Endothelial cell of umbilical vein (primary cell): ENCODE results near the gene SLC6A7. TPM values are rescaled to one million over a fixed set of nuclear protein-coding genes. Genes with fewer than 3 reads are reported as not detected.

Experiments used
- BruUV-seq: library from RNA; stranded (reverse); fragments of 400-500 nt; replicated peaks from 2 replicates; lab custom pipeline; 2021; lab: Mats Ljungman, UMichigan
- CTCF ChIA-PET: fragments of 300-600, 350-600 bp; sonication (Branson Sonifier 250); formaldehyde crosslinking; loops from one replicate; lab custom pipeline; 2021; ENCODE audit warnings: antibody characterized with exemption, inconsistent platforms; lab: Charles Lee
- POLR2A ChIA-PET: fragments of 300-600, 350-600 bp; sonication (Branson Sonifier 250); formaldehyde crosslinking; loops from one replicate; lab custom pipeline; 2021; ENCODE audit warnings: antibody characterized with exemption, inconsistent platforms; lab: Charles Lee
- DNase-seq: peaks from one replicate; pipeline ENCODE4 v3.0.0-alpha.2; 2011; ENCODE audit warnings: low read depth, low spot score
- FAIRE-seq: peaks from 2 replicates; lab custom pipeline; 2011; peaks lifted over from hg19 to GRCh38; lab: Jason Lieb, UNC
- H2AFZ ChIP-seq: 2 replicates; pipeline ENCODE4 v1.6.0; 2012; ENCODE audit warnings: low read depth, low read length, control low read depth, inconsistent platforms
- H3K27ac ChIP-seq: 2 replicates; pipeline ENCODE4 v1.5.1; 2011; ENCODE audit warnings: low read depth, mild to moderate bottlenecking, control low read depth, low read length, moderate library complexity; ENCODE audit not compliant: insufficient read depth
- H3K27me3 ChIP-seq, 2 experiments: 2 replicates each; pipeline versions ENCODE4 v1.6.0 to v1.6.1; 2011; ENCODE audit warnings: low read length in 2 of 2, mixed read lengths in 1 of 2; ENCODE audit not compliant: control insufficient read depth in 2 of 2, insufficient read depth in 2 of 2
- H3K36me3 ChIP-seq, 2 experiments: 2 replicates in 1 of 2; 3 replicates in 1 of 2; pipeline ENCODE4 v1.5.1; 2011; ENCODE audit warnings: low read length in 2 of 2, mild to moderate bottlenecking in 1 of 2, moderate library complexity in 1 of 2; ENCODE audit not compliant: control insufficient read depth in 2 of 2, insufficient read depth in 2 of 2; ENCODE audit errors: extremely low read depth in 1 of 2
- H3K4me1 ChIP-seq: 3 replicates; pipeline ENCODE4 v1.5.1; 2011; ENCODE audit warnings: mild to moderate bottlenecking, low read length; ENCODE audit not compliant: control insufficient read depth, insufficient read depth; ENCODE audit errors: extremely low read depth
- H3K4me2 ChIP-seq: 2 replicates; pipeline ENCODE4 v1.6.1; 2011; ENCODE audit warnings: low read length, control low read depth, mixed read lengths; ENCODE audit not compliant: insufficient read depth
- H3K4me3 ChIP-seq, 3 experiments: fragments of 200-600 bp in 1 of 3; sonication (generic), shearing (Covaris generic) in 1 of 3; replicated peaks in 1 of 3; 2 replicates each; pipeline ENCODE4 v1.5.1; 2011 to 2016; ENCODE audit warnings: control low read depth in 3 of 3, low read length in 3 of 3, mild to moderate bottlenecking in 2 of 3, inconsistent platforms in 1 of 3, low read depth in 1 of 3, moderate library complexity in 1 of 3; ENCODE audit not compliant: insufficient read depth in 1 of 3
- H3K79me2 ChIP-seq: 2 replicates; pipeline ENCODE4 v1.6.0; 2012; ENCODE audit warnings: low read length, inconsistent platforms; ENCODE audit not compliant: control insufficient read depth, insufficient read depth
- H3K9ac ChIP-seq: replicated peaks from 2 replicates; pipeline ENCODE3; 2011; ENCODE audit warnings: low read length, control low read depth; ENCODE audit not compliant: insufficient read depth; ENCODE audit errors: extremely low read depth
- H3K9me1 ChIP-seq: replicated peaks from 3 replicates; pipeline ENCODE4 v1.6.0; 2011; ENCODE audit warnings: mild to moderate bottlenecking, low read length; ENCODE audit not compliant: control insufficient read depth, insufficient read depth; ENCODE audit errors: extremely low read depth
- H3K9me3 ChIP-seq: replicated peaks from 2 replicates; pipeline ENCODE4 v1.5.1; 2012; ENCODE audit warnings: low read length, inconsistent platforms; ENCODE audit not compliant: control insufficient read depth, insufficient read depth
- H4K20me1 ChIP-seq: replicated peaks from 2 replicates; pipeline ENCODE3; 2011; ENCODE audit warnings: mild to moderate bottlenecking, low read length; ENCODE audit not compliant: control insufficient read depth, insufficient read depth; ENCODE audit errors: extremely low read depth
- CTCF ChIP-seq, 2 donors: IDR thresholded peaks; 1 replicate in 1 of 2; 2 replicates in 1 of 2; pipeline ENCODE4 v1.5.1; 2011; ENCODE audit warnings: low read length in 2 of 2, mild to moderate bottlenecking in 2 of 2, moderate library complexity in 2 of 2, control low read depth in 1 of 2, inconsistent platforms in 1 of 2, low read depth in 1 of 2; ENCODE audit not compliant: insufficient read depth in 1 of 2; ENCODE audit errors: extremely low read depth in 1 of 2
- EZH2 ChIP-seq: IDR thresholded peaks from 2 replicates; pipeline ENCODE4 v1.6.1; 2012; ENCODE audit warnings: borderline replicate concordance, low read depth, mild to moderate bottlenecking, moderate library complexity, low read length, inconsistent platforms; ENCODE audit not compliant: severe bottlenecking
- FOS ChIP-seq: IDR thresholded peaks from 2 replicates; pipeline ENCODE4 v1.6.1; 2011; ENCODE audit warnings: mild to moderate bottlenecking, low read length, moderate library complexity, borderline replicate concordance; ENCODE audit not compliant: insufficient read depth
- GATA2 ChIP-seq: IDR thresholded peaks from 2 replicates; pipeline ENCODE4 v1.7.0; 2011; ENCODE audit warnings: low read depth, mild to moderate bottlenecking, moderate library complexity, mixed read lengths, low read length; ENCODE audit not compliant: insufficient read length, insufficient read depth
- JUN ChIP-seq: IDR thresholded peaks from 2 replicates; pipeline ENCODE4 v1.6.1; 2011; ENCODE audit warnings: borderline replicate concordance, low read depth; ENCODE audit not compliant: insufficient read length, insufficient read depth
- MAX ChIP-seq: IDR thresholded peaks from 2 replicates; pipeline ENCODE4 v1.6.1; 2011; ENCODE audit not compliant: insufficient read depth, insufficient read length
- MYC ChIP-seq: IDR thresholded peaks from one replicate; pipeline ENCODE4 v1.6.1; 2011; ENCODE audit warnings: mild to moderate bottlenecking, low read depth, low read length
- POLR2A ChIP-seq: IDR thresholded peaks from 2 replicates; pipeline ENCODE4 v1.6.1; 2012; ENCODE audit warnings: low read depth, mild to moderate bottlenecking, control low read depth, low read length
- POLR2AphosphoS5 ChIP-seq: IDR thresholded peaks from 2 replicates; pipeline ENCODE4 v1.6.1; 2012; ENCODE audit warnings: low read depth, mild to moderate bottlenecking, control low read depth, low read length, moderate library complexity; ENCODE audit not compliant: insufficient read depth
- dilution Hi-C: fragments of 300-500 bp; cut with MboI; formaldehyde crosslinking; loops from one replicate; pipeline ENCODE4 v1.15.0; 2019; ENCODE audit warnings: low sequenced_read_pairs; ENCODE audit not compliant: extremely low pct_ligation_motif_present
- intact Hi-C: fragments of 100-400 bp; cut with micrococcal nuclease; formaldehyde crosslinking; loops from one replicate; pipeline ENCODE4 v1.10.0; 2022
- polyA plus RNA-seq, 4 experiments: library from polyadenylated mRNA; depleted of rRNA in 3 of 4; stranded (reverse) in 3 of 4; unstranded in 1 of 4; fragments of >200 nt; gene quantifications; 2 replicates each; pipeline versions ENCODE4 v1.2.1 to v1.2.3, GENCODE V29; 2011 to 2012; ENCODE audit warnings: missing spikeins in 1 of 4
- total RNA-seq: library from RNA; stranded (reverse); gene quantifications from 2 replicates; pipeline ENCODE4 v1.2.3, GENCODE V29; 2021

Gene SLC6A7
- total and polyA plus RNA-seq, 2 donors (not counting 3 experiments of a cell fraction or from before 2014, with no cell fraction given): not detected

- Histone ChIP-seq H3K9ac (no peak overlapping the region), H3K9me1 (no peaks in the 10 kb centered on the region), H3K4me2 (no peak overlapping the region), H4K20me1 (no peaks in the 10 kb centered on the region), H3K27ac (no peak overlapping the region), H3K79me2 (no peaks in the 10 kb centered on the region), H2AFZ (no peak overlapping the region), H3K36me3 (no peaks in the 10 kb centered on the region), H3K9me3 (no peaks in the 10 kb centered on the region), H3K4me3 (no peak overlapping the region), H3K4me1 (no peaks in the 10 kb centered on the region), H3K27me3 (peaks cover 7 to 19% of the 10 kb centered on the region in 2 experiments)
- intact Hi-C loops: no loop called here
- DNase-seq: no peak
- dilution Hi-C loops: no loop called here
- TF ChIP-seq POLR2AphosphoS5 (no peak), FOS (no peak), EZH2 (no peak), POLR2A (no peak), MYC (no peak), JUN (no peak), CTCF (IDR thresholded peaks at IDR 0.05; ENCODE audit: extremely low read depth in 1 of 2, insufficient read depth in 1 of 2, low read depth in 1 of 2, low read length in 2 of 2) (no peak), MAX (no peak), GATA2 (no peak)
- FAIRE-seq: no peak
- BruUV-seq: no TSS peak
- ChIA-PET CTCF (interaction anchor here (1.4 to 1.6 kb wide), 2 partner anchors 10 to 35 kb away, joined by 3 to 10 read pairs; no protein-coding TSS in a partner anchor), POLR2A (no interaction called here)
These were observed 7.1 kb upstream of the SLC6A7 start for GRCh38 chr5:150182774-150183173.
